ENCODE results near the gene ZNF672. TPM values are rescaled to one million over a fixed set of nuclear protein-coding genes. Genes with fewer than 3 reads are reported as not detected.

Gene ZNF672
- polyA plus RNA-seq, 2 donors = 11.6 to 15.8 TPM

GRCh38 chr1:248841702-248842395 lies 3.8 kb downstream of the ZNF672 start:
- Histone ChIP-seq H3K27me3 (ENCODE audit: control insufficient read depth in 1 of 2, insufficient read depth in 2 of 2, low read length in 2 of 2) (no peaks in the 10 kb centered on the region), H3K4me1 (ENCODE audit: control insufficient read depth in 2 of 2, insufficient read depth in 2 of 2, low read length in 1 of 2) (peaks cover 5 to 6% of the 10 kb centered on the region in 2 donors), H3K4me3 (ENCODE audit: low read depth in 1 of 2, low read length in 2 of 2) (no peak overlapping the region), H3K27ac (ENCODE audit: low read depth in 2 of 2, low read length in 1 of 2) (peak overlapping the region; percentile 67 to 79), H3K9me3 (ENCODE audit: control insufficient read depth in 2 of 2, insufficient read depth in 1 of 2, low read depth in 1 of 2, low read length in 1 of 2) (no peaks in the 10 kb centered on the region), H3K36me3 (ENCODE audit: control insufficient read depth in 2 of 2, insufficient read depth in 2 of 2, low read length in 1 of 2) (peaks cover 11 to 16% of the 10 kb centered on the region in 2 donors)
- 39 to 45% methylated on average over 12 of the region's 12 CpGs for WGBS, 2 donors

DNA sequence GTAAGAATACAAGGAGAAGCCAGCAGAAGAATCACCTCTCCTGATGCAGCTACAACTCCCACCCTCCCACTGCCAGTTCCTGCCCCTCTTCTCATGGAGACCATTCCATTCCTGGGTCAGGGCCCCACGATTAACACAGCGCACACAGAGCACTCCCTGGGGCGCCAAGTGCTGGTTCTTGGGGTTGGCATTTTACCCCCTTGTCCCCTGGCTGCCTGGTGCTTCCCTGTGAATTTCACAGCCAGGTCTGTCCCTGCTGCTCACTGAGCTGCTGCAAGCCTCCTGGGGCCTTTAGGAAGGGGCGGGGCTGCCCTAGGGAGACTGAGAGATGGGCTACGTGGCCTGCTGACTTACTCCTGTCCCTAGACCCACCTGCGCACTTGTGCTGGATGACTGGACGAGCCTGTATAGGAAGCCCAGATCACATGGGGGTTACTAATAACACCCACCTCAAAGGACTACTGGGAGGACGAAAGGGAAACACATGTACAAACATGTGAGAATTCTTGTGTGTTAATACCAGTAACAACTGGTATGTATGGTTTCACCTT lies 4.8 kb downstream of the ZNF672 start:
- peak overlapping the region; percentile 77 to 79 for H3K27ac ChIP-seq (ENCODE audit: low read depth in 2 of 2, low read length in 1 of 2)
- 54 to 76% methylated on average over 8 of the region's 8 CpGs for WGBS, 2 donors
- peaks cover 5 to 6% of the 10 kb centered on the region in 2 donors for H3K4me1 ChIP-seq (ENCODE audit: control insufficient read depth in 2 of 2, insufficient read depth in 2 of 2, low read length in 1 of 2)
- no peaks in the 10 kb centered on the region for H3K27me3 ChIP-seq (ENCODE audit: control insufficient read depth in 1 of 2, insufficient read depth in 2 of 2, low read length in 2 of 2)
- peaks cover 16 to 21% of the 10 kb centered on the region in 2 donors for H3K36me3 ChIP-seq (ENCODE audit: control insufficient read depth in 2 of 2, insufficient read depth in 2 of 2, low read length in 1 of 2)
- H3K9me3 ChIP-seq (ENCODE audit: control insufficient read depth in 2 of 2, insufficient read depth in 1 of 2, low read depth in 1 of 2, low read length in 1 of 2) = no peaks in the 10 kb centered on the region
- no peak overlapping the region for H3K4me3 ChIP-seq (ENCODE audit: low read depth in 1 of 2, low read length in 2 of 2)

GRCh38 chr1:248843687-248844086 lies 5.7 kb downstream of the ZNF672 start:
- no peaks in the 10 kb centered on the region for H3K27me3 ChIP-seq (ENCODE audit: control insufficient read depth in 1 of 2, insufficient read depth in 2 of 2, low read length in 2 of 2)
- peaks cover 16 to 29% of the 10 kb centered on the region in 2 donors for H3K36me3 ChIP-seq (ENCODE audit: control insufficient read depth in 2 of 2, insufficient read depth in 2 of 2, low read length in 1 of 2)
- peak overlapping the region in 1 of 2 donors; percentile 51 for H3K27ac ChIP-seq (ENCODE audit: low read depth in 2 of 2, low read length in 1 of 2)
- H3K4me3 ChIP-seq (ENCODE audit: low read depth in 1 of 2, low read length in 2 of 2) = no peak overlapping the region
- peaks cover 6 to 7% of the 10 kb centered on the region in 2 donors for H3K4me1 ChIP-seq (ENCODE audit: control insufficient read depth in 2 of 2, insufficient read depth in 2 of 2, low read length in 1 of 2)
- WGBS, 2 donors = 73 to 80% methylated on average over 3 of the region's 3 CpGs
- H3K9me3 ChIP-seq (ENCODE audit: control insufficient read depth in 2 of 2, insufficient read depth in 1 of 2, low read depth in 1 of 2, low read length in 1 of 2) = no peaks in the 10 kb centered on the region

DNA sequence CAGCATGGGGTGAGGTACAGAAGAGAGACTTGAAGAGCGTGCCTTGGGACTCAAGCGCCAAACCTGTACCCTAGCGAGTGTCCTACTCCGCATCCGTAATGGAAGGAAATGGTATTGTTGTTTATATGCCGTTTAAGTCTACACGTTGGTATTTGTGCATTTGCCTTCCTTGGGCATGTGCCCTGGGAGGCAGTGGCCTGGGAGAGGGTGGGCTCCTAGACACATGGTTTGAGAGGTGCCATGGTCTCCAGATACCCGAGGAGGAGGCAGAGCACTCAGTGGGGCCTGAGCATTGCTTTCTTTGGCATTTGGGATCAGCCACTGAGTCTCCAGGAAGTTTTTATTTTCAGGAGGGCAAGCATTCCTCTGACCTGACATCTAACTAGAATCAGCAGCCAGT lies 6.5 kb downstream of the ZNF672 start:
- 63 to 73% methylated on average over 8 of the region's 8 CpGs for WGBS, 2 donors
- Histone ChIP-seq H3K27me3 (ENCODE audit: control insufficient read depth in 1 of 2, insufficient read depth in 2 of 2, low read length in 2 of 2) (no peaks in the 10 kb centered on the region), H3K4me3 (ENCODE audit: low read depth in 1 of 2, low read length in 2 of 2) (no peak overlapping the region), H3K4me1 (ENCODE audit: control insufficient read depth in 2 of 2, insufficient read depth in 2 of 2, low read length in 1 of 2) (peaks cover 6 to 7% of the 10 kb centered on the region in 2 donors), H3K27ac (ENCODE audit: low read depth in 2 of 2, low read length in 1 of 2) (peak overlapping the region in 1 of 2 donors; percentile 10), H3K9me3 (ENCODE audit: control insufficient read depth in 2 of 2, insufficient read depth in 1 of 2, low read depth in 1 of 2, low read length in 1 of 2) (no peaks in the 10 kb centered on the region), H3K36me3 (ENCODE audit: control insufficient read depth in 2 of 2, insufficient read depth in 2 of 2, low read length in 1 of 2) (peaks cover 16 to 30% of the 10 kb centered on the region in 2 donors)

DNA sequence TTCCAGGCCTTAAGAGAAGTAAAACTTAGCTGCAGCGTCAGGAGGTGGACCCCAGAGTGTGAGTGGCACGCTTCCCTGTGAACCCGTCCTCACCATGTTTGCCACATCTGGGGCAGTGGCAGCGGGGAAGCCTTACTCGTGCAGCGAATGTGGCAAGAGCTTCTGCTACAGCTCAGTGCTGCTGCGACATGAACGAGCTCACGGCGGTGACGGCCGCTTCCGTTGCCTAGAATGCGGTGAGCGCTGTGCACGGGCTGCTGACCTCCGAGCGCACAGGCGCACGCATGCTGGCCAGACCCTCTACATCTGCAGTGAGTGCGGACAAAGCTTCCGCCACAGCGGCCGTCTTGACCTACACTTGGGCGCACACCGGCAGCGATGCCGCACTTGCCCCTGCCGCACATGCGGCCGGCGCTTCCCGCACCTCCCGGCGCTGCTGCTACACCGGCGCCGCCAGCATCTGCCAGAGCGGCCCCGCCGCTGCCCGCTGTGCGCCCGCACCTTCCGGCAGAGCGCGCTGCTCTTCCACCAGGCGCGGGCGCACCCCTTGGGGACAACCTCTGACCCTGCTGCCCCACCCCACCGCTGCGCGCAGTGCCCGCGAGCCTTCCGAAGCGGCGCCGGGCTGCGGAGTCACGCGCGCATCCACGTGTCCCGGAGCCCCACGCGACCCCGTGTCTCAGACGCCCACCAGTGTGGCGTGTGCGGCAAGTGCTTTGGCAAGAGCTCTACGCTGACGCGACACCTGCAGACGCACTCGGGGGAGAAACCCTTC lies 9.3 kb downstream of the ZNF672 start:
- H3K9me3 ChIP-seq (ENCODE audit: control insufficient read depth in 2 of 2, insufficient read depth in 1 of 2, low read depth in 1 of 2, low read length in 1 of 2) = no peaks in the 10 kb centered on the region
- 95% methylated on average over 71 to 76 of the region's 76 CpGs for WGBS, 2 donors
- no peak overlapping the region for H3K27ac ChIP-seq (ENCODE audit: low read depth in 2 of 2, low read length in 1 of 2)
- H3K27me3 ChIP-seq (ENCODE audit: control insufficient read depth in 1 of 2, insufficient read depth in 2 of 2, low read length in 2 of 2) = no peaks in the 10 kb centered on the region
- H3K4me3 ChIP-seq (ENCODE audit: low read depth in 1 of 2, low read length in 2 of 2) = no peak overlapping the region
- H3K36me3 ChIP-seq (ENCODE audit: control insufficient read depth in 2 of 2, insufficient read depth in 2 of 2, low read length in 1 of 2) = peaks cover 20 to 39% of the 10 kb centered on the region in 2 donors
- peaks cover 5 to 8% of the 10 kb centered on the region in 2 donors for H3K4me1 ChIP-seq (ENCODE audit: control insufficient read depth in 2 of 2, insufficient read depth in 2 of 2, low read length in 1 of 2)

- Histone ChIP-seq H3K4me3 (ENCODE audit: low read depth in 1 of 2, low read length in 2 of 2) (no peak overlapping the region), H3K27ac (ENCODE audit: low read depth in 2 of 2, low read length in 1 of 2) (no peak overlapping the region), H3K36me3 (ENCODE audit: control insufficient read depth in 2 of 2, insufficient read depth in 2 of 2, low read length in 1 of 2) (peaks cover 20 to 39% of the 10 kb centered on the region in 2 donors), H3K9me3 (ENCODE audit: control insufficient read depth in 2 of 2, insufficient read depth in 1 of 2, low read depth in 1 of 2, low read length in 1 of 2) (no peaks in the 10 kb centered on the region), H3K27me3 (ENCODE audit: control insufficient read depth in 1 of 2, insufficient read depth in 2 of 2, low read length in 2 of 2) (no peaks in the 10 kb centered on the region), H3K4me1 (ENCODE audit: control insufficient read depth in 2 of 2, insufficient read depth in 2 of 2, low read length in 1 of 2) (peaks cover 0 to 4% of the 10 kb centered on the region in 2 donors)
- WGBS, 2 donors = 96 to 98% methylated on average over 72 of the region's 72 CpGs
These were observed 10.0 kb downstream of the ZNF672 start for GRCh38 chr1:248847956-248848561.

- H3K4me3 ChIP-seq (ENCODE audit: low read depth in 1 of 2, low read length in 2 of 2) = no peak overlapping the region
- no peaks in the 10 kb centered on the region for H3K27me3 ChIP-seq (ENCODE audit: control insufficient read depth in 1 of 2, insufficient read depth in 2 of 2, low read length in 2 of 2)
- peaks cover 0 to 4% of the 10 kb centered on the region in 2 donors for H3K4me1 ChIP-seq (ENCODE audit: control insufficient read depth in 2 of 2, insufficient read depth in 2 of 2, low read length in 1 of 2)
- H3K27ac ChIP-seq (ENCODE audit: low read depth in 2 of 2, low read length in 1 of 2) = no peak overlapping the region
- WGBS, 2 donors = 89 to 91% methylated on average over 8 of the region's 8 CpGs
- H3K36me3 ChIP-seq (ENCODE audit: control insufficient read depth in 2 of 2, insufficient read depth in 2 of 2, low read length in 1 of 2) = peaks cover 20 to 42% of the 10 kb centered on the region in 2 donors
- H3K9me3 ChIP-seq (ENCODE audit: control insufficient read depth in 2 of 2, insufficient read depth in 1 of 2, low read depth in 1 of 2, low read length in 1 of 2) = no peaks in the 10 kb centered on the region
These were observed 10.6 kb downstream of the ZNF672 start for GRCh38 chr1:248848602-248849001.

DNA sequence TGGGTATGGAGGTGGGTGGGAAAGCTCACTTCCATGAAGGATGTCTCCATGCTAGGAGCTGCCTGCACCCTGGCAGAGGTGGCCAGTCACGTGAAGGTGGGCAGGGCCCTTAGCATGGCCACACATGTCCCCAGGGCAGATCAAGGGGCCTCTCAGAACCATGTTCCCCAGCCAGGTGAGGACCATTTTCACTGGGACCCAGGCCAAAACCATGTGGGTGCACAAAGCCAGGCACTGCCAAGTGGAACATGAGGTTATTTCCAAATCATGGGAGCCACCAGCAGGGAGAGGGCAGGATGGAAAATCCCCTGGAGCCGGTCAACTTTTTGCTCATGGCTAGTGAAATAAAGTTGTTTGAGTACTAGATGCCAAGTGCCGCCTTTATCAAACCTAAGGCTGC lies 11.1 kb downstream of the ZNF672 start:
- Histone ChIP-seq H3K9me3 (ENCODE audit: control insufficient read depth in 2 of 2, insufficient read depth in 1 of 2, low read depth in 1 of 2, low read length in 1 of 2) (no peaks in the 10 kb centered on the region), H3K4me3 (ENCODE audit: low read depth in 1 of 2, low read length in 2 of 2) (no peak overlapping the region), H3K4me1 (ENCODE audit: control insufficient read depth in 2 of 2, insufficient read depth in 2 of 2, low read length in 1 of 2) (peaks cover 0 to 4% of the 10 kb centered on the region in 2 donors), H3K36me3 (ENCODE audit: control insufficient read depth in 2 of 2, insufficient read depth in 2 of 2, low read length in 1 of 2) (peaks cover 20 to 46% of the 10 kb centered on the region in 2 donors), H3K27me3 (ENCODE audit: control insufficient read depth in 1 of 2, insufficient read depth in 2 of 2, low read length in 2 of 2) (no peaks in the 10 kb centered on the region), H3K27ac (ENCODE audit: low read depth in 2 of 2, low read length in 1 of 2) (no peak overlapping the region)
- 65 to 70% methylated on average over 3 of the region's 3 CpGs for WGBS, 2 donors

GRCh38 chr1:248849637-248850036 lies 11.6 kb downstream of the ZNF672 start:
- H3K4me1 ChIP-seq (ENCODE audit: control insufficient read depth in 2 of 2, insufficient read depth in 2 of 2, low read length in 1 of 2) = peaks cover 0 to 4% of the 10 kb centered on the region in 2 donors
- H3K9me3 ChIP-seq (ENCODE audit: control insufficient read depth in 2 of 2, insufficient read depth in 1 of 2, low read depth in 1 of 2, low read length in 1 of 2) = no peaks in the 10 kb centered on the region
- no peaks in the 10 kb centered on the region for H3K27me3 ChIP-seq (ENCODE audit: control insufficient read depth in 1 of 2, insufficient read depth in 2 of 2, low read length in 2 of 2)
- WGBS, 2 donors = 85 to 87% methylated on average over 3 of the region's 3 CpGs
- peaks cover 20 to 46% of the 10 kb centered on the region in 2 donors for H3K36me3 ChIP-seq (ENCODE audit: control insufficient read depth in 2 of 2, insufficient read depth in 2 of 2, low read length in 1 of 2)
- H3K4me3 ChIP-seq (ENCODE audit: low read depth in 1 of 2, low read length in 2 of 2) = no peak overlapping the region
- no peak overlapping the region for H3K27ac ChIP-seq (ENCODE audit: low read depth in 2 of 2, low read length in 1 of 2)

All from esophagus (tissue), 2 donors.